ENCODE measurements around the gene HAND2.

- no peak for TF ChIP-seq POLR2AphosphoS5 (IDR thresholded peaks at IDR 0.05; ENCODE audit: low read depth, low read length)
- TF ChIP-seq TAF1 (IDR thresholded peaks at IDR 0.05; ENCODE audit: low read depth, low read length), result no peak
- TF ChIP-seq POLR2A (IDR thresholded peaks at IDR 0.05; ENCODE audit: low read depth, low read length), result no peak
- no peak for TF ChIP-seq POU2F2 (IDR thresholded peaks at IDR 0.05; ENCODE audit: low read depth, low read length)
- TF ChIP-seq SPI1 (IDR thresholded peaks at IDR 0.05; ENCODE audit: low read depth, low read length), result no peak
These were observed 8.4 kb downstream of the HAND2 start for GRCh38 chr4:173521467-173522159.
